Psoas muscle (tissue), 8 donors: Measurements from ENCODE around the gene CR1. TPM values are rescaled to one million over a fixed set of nuclear protein-coding genes. Genes with fewer than 3 reads are reported as not detected.
"Not testable (repeated sequence)": the region's sequence is repeated elsewhere in the genome, so short reads cannot be mapped to it uniquely, and the experiment has no call there.

Source experiments
- ATAC-seq, 4 donors: fragments of 200-7000 bp; cut with Tn5 transposase; one replicate each; pipeline ENCODE4 v1.9.1; 2020; ENCODE audit warnings: moderate library complexity in 3 of 4, mild to moderate bottlenecking in 2 of 4
- DNase-seq, 2 donors: peaks; one replicate each; pipeline ENCODE4 v3.0.0-alpha.2; 2020
- H3K27ac ChIP-seq: fragments of 200-600 bp; one replicate; pipeline ENCODE4 v1.8.0; 2022
- H3K27me3 ChIP-seq, 3 donors: fragments of 200-600 bp in 1 of 3; one replicate each; pipeline versions ENCODE4 v1.6.1 to v1.8.0; 2013 to 2022; ENCODE audit warnings: low read length in 2 of 3, mild to moderate bottlenecking in 2 of 3, moderate library complexity in 1 of 3; ENCODE audit not compliant: insufficient read depth in 3 of 3
- H3K36me3 ChIP-seq, 2 donors: fragments of 200-600 bp in 1 of 2; one replicate each; pipeline versions ENCODE4 v1.6.1 to v1.8.0; 2013 to 2022; ENCODE audit warnings: low read depth in 1 of 2, mild to moderate bottlenecking in 1 of 2, moderate library complexity in 1 of 2; ENCODE audit not compliant: insufficient read depth in 1 of 2
- H3K4me1 ChIP-seq: fragments of 200-600 bp; one replicate; pipeline ENCODE4 v1.8.0; 2022
- H3K4me3 ChIP-seq: fragments of 200-600 bp; one replicate; pipeline ENCODE4 v1.8.0; 2022; ENCODE audit warnings: mild to moderate bottlenecking
- H3K9me3 ChIP-seq: fragments of 200-600 bp; one replicate; pipeline ENCODE4 v1.8.0; 2022
- WGBS, 3 donors: extraction: QIAGEN DNeasy Blood & Tissue Kit; methylation state at CpG; one replicate each; pipeline versions ENCODE4 v1.1.6 to v1.1.7; 2013; 5-methylcytosine and 5-hydroxymethylcytosine counted together
- intact Hi-C, 2 donors: fragments of 100-400 bp; cut with DNase I; formaldehyde crosslinking; loops; one replicate each; pipeline versions ENCODE4 v1.11.0 to v1.14.2; 2022
- polyA plus RNA-seq, 3 donors: library from polyadenylated mRNA; stranded (reverse); fragments of 200-250 nt; gene quantifications; one replicate each; pipeline ENCODE4 v1.2.3, GENCODE V29; 2013
- total RNA-seq, 4 donors: library from RNA; stranded (reverse); fragmentation: NEBNext Ultra II Directional in 2 of 4; extraction: Animal tissue kit (Norgen Biotek cat#: 25700) in 2 of 4; gene quantifications; one replicate each; pipeline versions ENCODE4 v1.2.1 to v1.2.4, GENCODE V29; 2021 to 2023
- TF ChIP-seq, protein P1 (sequence below): fragments of 200-600 bp; IDR thresholded peaks from one replicate; pipeline ENCODE4 v1.8.0; 2022; ENCODE audit warnings: antibody characterized with exemption
- donor health status: healthy with polysubstance abuse.
- donor health status: DM: no; HTN: no; CAD: no; lungs with moderate emphysema.
- donor health status: Bipolar disorder and iron deficiency.
- donor health status: healthy.
- donor health status: DM: yes; HTN: yes; CAD: no.
- donor health status: DM: no; HTN: no; CAD: no.
- donor health status: DM: no; HTN: no; CAD: no.
- donor health status: DM: yes; HTN: yes; CAD: no.

The CR1 gene
- total and polyA plus RNA-seq, 7 donors = 0.08 to 3.9 (median 0.87) TPM

DNA sequence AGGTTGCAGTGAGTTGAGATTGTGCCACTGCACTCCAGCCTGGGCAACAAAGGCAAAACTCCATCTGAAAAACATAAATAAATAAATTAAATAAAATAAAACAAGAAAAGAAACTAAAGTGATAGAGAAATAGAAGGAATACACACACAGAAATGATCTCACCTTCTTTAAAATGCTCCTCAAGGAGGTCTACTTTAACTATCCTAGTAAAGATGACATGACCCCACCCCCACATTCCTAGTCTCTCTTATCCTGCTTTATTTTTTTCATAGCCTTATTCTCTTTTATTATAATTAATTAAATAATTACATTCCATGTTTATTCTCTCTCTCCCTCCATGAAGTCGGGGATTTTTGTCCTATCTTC is 131.0 kb downstream of the CR1 start:
- ATAC-seq = no peak
- no peaks in the 10 kb centered on the region for H3K9me3 ChIP-seq
- H3K4me3 ChIP-seq = no peak overlapping the region
- TF ChIP-seq, protein P1, sequence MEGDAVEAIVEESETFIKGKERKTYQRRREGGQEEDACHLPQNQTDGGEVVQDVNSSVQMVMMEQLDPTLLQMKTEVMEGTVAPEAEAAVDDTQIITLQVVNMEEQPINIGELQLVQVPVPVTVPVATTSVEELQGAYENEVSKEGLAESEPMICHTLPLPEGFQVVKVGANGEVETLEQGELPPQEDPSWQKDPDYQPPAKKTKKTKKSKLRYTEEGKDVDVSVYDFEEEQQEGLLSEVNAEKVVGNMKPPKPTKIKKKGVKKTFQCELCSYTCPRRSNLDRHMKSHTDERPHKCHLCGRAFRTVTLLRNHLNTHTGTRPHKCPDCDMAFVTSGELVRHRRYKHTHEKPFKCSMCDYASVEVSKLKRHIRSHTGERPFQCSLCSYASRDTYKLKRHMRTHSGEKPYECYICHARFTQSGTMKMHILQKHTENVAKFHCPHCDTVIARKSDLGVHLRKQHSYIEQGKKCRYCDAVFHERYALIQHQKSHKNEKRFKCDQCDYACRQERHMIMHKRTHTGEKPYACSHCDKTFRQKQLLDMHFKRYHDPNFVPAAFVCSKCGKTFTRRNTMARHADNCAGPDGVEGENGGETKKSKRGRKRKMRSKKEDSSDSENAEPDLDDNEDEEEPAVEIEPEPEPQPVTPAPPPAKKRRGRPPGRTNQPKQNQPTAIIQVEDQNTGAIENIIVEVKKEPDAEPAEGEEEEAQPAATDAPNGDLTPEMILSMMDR = no peak
- intact Hi-C loops = no loop called here
- no peak for DNase-seq
- H3K27me3 ChIP-seq = no peaks in the 10 kb centered on the region
- no peaks in the 10 kb centered on the region for H3K36me3 ChIP-seq
- H3K27ac ChIP-seq = no peak overlapping the region
- no peaks in the 10 kb centered on the region for H3K4me1 ChIP-seq
- WGBS, 3 donors = 94 to 99% (median 95%) methylated on average over 1 of the region's 1 CpG

DNA sequence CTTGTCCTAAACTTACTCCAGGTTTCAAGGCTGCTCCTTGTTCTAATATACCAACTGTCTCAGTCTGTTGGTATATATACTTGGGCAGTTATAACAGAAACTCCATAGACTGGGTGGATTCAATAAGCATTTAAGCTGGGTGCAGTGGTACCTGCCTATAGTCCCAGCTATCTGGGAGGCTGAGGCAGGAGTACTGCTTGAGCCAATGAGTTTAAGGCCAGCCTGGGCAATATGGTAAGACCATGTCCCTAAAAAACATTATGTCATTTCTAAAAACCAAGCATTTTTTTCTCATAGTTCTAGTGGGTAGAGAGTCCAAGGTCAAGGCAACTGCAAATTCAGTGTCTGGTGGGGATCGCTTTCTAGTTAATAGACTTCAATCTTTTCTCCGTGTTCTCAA is 131.5 kb downstream of the CR1 start:
- Histone ChIP-seq H3K36me3 (no peaks in the 10 kb centered on the region), H3K27me3 (no peaks in the 10 kb centered on the region), H3K4me3 (no peak overlapping the region), H3K4me1 (no peaks in the 10 kb centered on the region), H3K27ac (no peak overlapping the region), H3K9me3 (no peaks in the 10 kb centered on the region)
- intact Hi-C loops = no loop called here
- 96 to 98% (median 97%) methylated on average over 2 of the region's 2 CpGs for WGBS, 3 donors
- no peak for ATAC-seq
- TF ChIP-seq, protein P1 = no peak
- DNase-seq = no peak

DNA sequence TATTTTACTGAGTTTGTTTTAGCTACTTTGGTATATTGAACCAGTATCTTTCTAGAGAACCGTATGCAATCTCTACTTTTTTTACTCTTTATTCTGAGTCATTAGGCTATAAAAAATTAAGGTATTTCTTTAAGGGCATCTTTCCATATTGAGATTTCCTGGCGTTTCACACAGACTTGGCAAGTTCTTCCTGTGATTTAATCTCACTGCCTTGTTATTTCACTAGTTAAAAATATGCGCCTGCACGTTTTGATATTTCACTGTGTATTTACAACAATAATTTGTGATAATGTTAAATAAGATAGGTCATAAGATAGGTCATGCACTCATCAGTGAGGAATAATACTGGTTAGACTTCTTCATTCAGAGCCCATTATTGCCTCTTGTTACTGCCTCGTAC is 132.8 kb downstream of the CR1 start:
- Histone ChIP-seq H3K4me1 (no peaks in the 10 kb centered on the region), H3K9me3 (no peaks in the 10 kb centered on the region), H3K36me3 (no peaks in the 10 kb centered on the region), H3K4me3 (no peak overlapping the region), H3K27me3 (no peaks in the 10 kb centered on the region), H3K27ac (no peak overlapping the region)
- intact Hi-C loops = no loop called here
- 25 to 36% (median 26%) methylated on average over 5 of the region's 5 CpGs for WGBS, 3 donors
- ATAC-seq (no peak), DNase-seq (no peak)
- TF ChIP-seq, protein P1 = no peak

DNA sequence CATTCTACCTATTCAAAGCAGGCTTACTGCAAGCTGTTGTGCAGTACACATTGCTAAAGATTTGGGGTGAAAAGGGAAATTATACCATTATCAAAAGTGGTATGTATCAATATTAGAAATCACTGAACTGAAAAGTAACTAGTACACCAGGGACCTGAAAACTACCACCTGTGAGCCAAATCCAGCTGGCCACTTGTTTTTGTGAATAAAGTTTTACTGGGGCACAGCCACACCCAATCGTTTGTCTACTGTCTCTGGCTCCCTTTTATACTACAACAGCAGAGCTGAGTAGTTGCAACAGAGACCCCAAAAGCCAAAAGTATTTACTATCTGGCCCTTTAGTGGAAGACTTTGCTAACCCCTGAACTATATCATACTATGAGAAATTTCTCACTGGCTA is 135.2 kb downstream of the CR1 start:
- Histone ChIP-seq H3K36me3 (no peaks in the 10 kb centered on the region), H3K27me3 (no peaks in the 10 kb centered on the region), H3K27ac (no peak overlapping the region), H3K4me1 (no peaks in the 10 kb centered on the region), H3K4me3 (no peak overlapping the region), H3K9me3 (no peaks in the 10 kb centered on the region)
- DNase-seq (no peak), ATAC-seq (no peak)
- WGBS, 3 donors = 51 to 69% (median 65%) methylated on average over 1 of the region's 1 CpG
- TF ChIP-seq, protein P1 = no peak
- intact Hi-C loops = no loop called here

DNA sequence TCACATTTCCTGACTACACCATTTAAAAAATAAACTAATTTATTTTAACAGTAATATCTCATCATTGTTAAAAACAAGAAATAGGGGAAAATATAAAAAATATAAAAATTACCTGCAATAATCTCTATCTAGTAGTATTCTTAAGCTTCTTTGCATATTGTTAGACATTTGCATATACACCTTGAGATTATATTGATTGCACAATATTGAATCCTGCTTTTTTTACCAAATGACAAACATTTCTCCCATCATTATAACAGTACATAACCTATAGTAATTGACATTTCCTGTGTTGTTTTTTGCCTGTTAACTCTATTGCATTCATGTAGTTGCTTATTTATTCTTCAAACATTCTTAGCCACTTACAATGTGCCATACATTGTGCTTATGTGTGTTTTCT is 137.3 kb downstream of the CR1 start:
- TF ChIP-seq, protein P1 = no peak
- intact Hi-C loops = no loop called here
- ATAC-seq = no peak

DNA sequence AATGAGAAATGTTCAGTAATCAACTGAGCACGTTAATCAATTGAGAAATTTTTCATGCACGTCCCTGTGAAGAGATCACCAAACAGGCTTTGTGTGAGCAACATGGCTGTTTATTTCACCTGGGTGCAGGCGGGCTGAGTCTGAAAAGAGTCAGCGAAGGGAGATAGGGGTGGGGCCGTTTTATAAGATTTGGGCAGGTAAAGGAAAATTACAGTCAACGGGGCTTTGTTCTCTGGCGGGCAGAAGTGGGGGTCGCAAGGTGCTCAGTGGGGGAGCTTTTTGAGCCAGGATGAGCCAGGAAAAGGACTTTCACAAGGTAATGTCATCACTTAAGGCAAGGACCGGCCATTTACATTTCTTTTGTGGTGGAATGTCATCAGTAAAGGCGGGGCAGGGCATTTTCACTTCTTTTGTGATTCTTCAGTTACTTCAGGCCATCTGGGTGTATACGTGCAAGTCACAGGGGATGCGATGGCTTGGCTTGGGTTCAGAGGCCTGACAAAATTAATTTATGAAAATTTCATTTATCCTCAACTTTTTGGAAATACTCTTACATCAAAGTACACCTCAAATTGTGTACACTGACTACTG is 137.8 kb downstream of the CR1 start:
- H3K36me3 ChIP-seq, intact Hi-C loops, ATAC-seq, DNase-seq, H3K9me3 ChIP-seq, H3K4me1 ChIP-seq, H3K27me3 ChIP-seq, H3K4me3 ChIP-seq, H3K27ac ChIP-seq: not testable (repeated sequence)
- WGBS, 3 donors = 78 to 82% (median 80%) methylated on average over 12 of the region's 12 CpGs

More for the DNA sequence above, 137.3 kb downstream of the CR1 start:
- no peaks in the 10 kb centered on the region for H3K9me3 ChIP-seq
- DNase-seq = no peak
- H3K36me3 ChIP-seq = no peaks in the 10 kb centered on the region
- no peak overlapping the region for H3K4me3 ChIP-seq
- no peak overlapping the region for H3K27ac ChIP-seq
- no peaks in the 10 kb centered on the region for H3K27me3 ChIP-seq
- H3K4me1 ChIP-seq = no peaks in the 10 kb centered on the region

DNA sequence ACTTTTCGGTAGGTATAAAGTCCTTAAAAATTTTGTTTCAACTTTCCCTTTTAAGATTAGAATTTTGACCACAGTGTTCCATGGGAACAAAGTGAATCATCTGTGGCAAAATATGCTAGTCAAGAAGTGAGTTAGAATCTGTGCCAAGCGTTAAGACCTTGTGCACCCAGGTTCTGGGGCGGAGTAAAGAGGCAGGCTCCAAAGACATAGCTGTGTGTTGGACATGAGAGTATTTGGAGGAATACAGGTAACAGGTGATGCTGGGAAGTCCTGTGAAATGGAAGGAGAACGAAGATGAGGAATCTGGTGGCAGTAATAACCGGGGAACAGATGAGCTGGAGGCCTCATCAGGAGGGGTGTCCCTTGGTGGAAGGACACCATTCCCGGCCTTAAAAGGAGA is 138.3 kb downstream of the CR1 start:
- DNase-seq, H3K4me1 ChIP-seq, H3K9me3 ChIP-seq, ATAC-seq, intact Hi-C loops, H3K36me3 ChIP-seq, H3K27ac ChIP-seq, H3K27me3 ChIP-seq, H3K4me3 ChIP-seq: not testable (repeated sequence)
- 83 to 94% (median 93%) methylated on average over 4 to 6 of the region's 6 CpGs for WGBS, 3 donors
